ENCODE results near the gene HOXC13.

HOXC13 gene

GRCh38 chr12:53955036-53955775, 16.6 kb downstream of the HOXC13 start:
- no peak for DNase-seq (ENCODE audit: low read depth)

GRCh38 chr12:53955776-53956250, 17.2 kb downstream of the HOXC13 start:
- no peak for DNase-seq (ENCODE audit: low read depth)

GRCh38 chr12:53956251-53956887, 17.7 kb downstream of the HOXC13 start:
- DNase-seq (ENCODE audit: low read depth), result no peak

GRCh38 chr12:53956914-53957536, 18.4 kb downstream of the HOXC13 start:
- no peak for DNase-seq (ENCODE audit: low read depth)

- DNase-seq (ENCODE audit: low read depth), result no peak
Measured at GRCh38 chr12:53958128-53958527, 19.5 kb downstream of the HOXC13 start.

GRCh38 chr12:53959314-53959713, 20.7 kb downstream of the HOXC13 start:
- DNase-seq (ENCODE audit: low read depth), result no peak

- no peak for DNase-seq (ENCODE audit: low read depth)
Measured at GRCh38 chr12:53960187-53961024, 21.8 kb downstream of the HOXC13 start.

GRCh38 chr12:53961025-53961761, 22.6 kb downstream of the HOXC13 start:
- no peak for DNase-seq (ENCODE audit: low read depth)

GRCh38 chr12:53963005-53963404, 24.4 kb downstream of the HOXC13 start:
- no peak for DNase-seq (ENCODE audit: low read depth)

- no peak for DNase-seq (ENCODE audit: low read depth)
Measured at GRCh38 chr12:53963434-53964314, 25.0 kb downstream of the HOXC13 start.

GRCh38 chr12:53964315-53964713, 25.7 kb downstream of the HOXC13 start:
- no peak for DNase-seq (ENCODE audit: low read depth)

- no peak for DNase-seq (ENCODE audit: low read depth)
Measured at GRCh38 chr12:53965281-53966084, 26.9 kb downstream of the HOXC13 start.

- no peak for DNase-seq (ENCODE audit: low read depth)
Measured at GRCh38 chr12:53966085-53966384, 27.4 kb downstream of the HOXC13 start.

- no peak for DNase-seq (ENCODE audit: low read depth)
Measured at GRCh38 chr12:53966385-53967133, 27.9 kb downstream of the HOXC13 start.

- DNase-seq (ENCODE audit: low read depth), result no peak
Measured at GRCh38 chr12:53967421-53967925, 28.8 kb downstream of the HOXC13 start.

- DNase-seq (ENCODE audit: low read depth), result no peak
Measured at GRCh38 chr12:53968214-53969127, 29.8 kb downstream of the HOXC13 start.

- no peak for DNase-seq (ENCODE audit: low read depth)
Measured at GRCh38 chr12:53969588-53970259, 31.1 kb downstream of the HOXC13 start.
